NCI-H187 (cell line): ENCODE data around the gene FBLN1.
"Not testable (repeated sequence)": the region's sequence is repeated elsewhere in the genome, so short reads cannot be mapped to it uniquely, and the experiment has no call there.

ENCODE experiments used
- DNase-seq, 2 experiments: peaks; one replicate each; lab custom pipeline; 2025; lab: John Stamatoyannopoulos, UW

Gene FBLN1

GRCh38 chr22:45528046-45528445 lies 25.4 kb downstream of the FBLN1 start:
- DNase-seq, result no peak

DNA sequence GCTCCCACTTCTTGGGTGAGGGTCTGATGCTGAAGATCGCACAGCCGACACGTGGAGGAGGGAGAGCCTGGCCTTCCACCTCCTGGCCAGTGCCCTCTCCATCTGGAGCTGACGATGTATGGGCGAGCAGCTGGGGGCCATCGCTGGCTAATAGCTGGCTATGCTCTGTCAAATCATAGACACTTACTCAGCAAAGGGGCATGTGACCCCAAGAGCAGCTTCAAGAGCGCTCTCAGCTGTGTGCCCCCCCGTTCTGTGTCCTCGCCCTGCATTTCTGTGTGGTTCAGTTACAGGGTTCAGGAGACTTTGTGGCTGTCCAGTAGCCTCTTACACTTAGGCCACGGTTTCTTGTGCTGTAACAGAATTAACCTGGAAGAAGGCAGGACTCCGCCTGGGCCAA lies 26.4 kb downstream of the FBLN1 start:
- DNase-seq, result no peak

DNA sequence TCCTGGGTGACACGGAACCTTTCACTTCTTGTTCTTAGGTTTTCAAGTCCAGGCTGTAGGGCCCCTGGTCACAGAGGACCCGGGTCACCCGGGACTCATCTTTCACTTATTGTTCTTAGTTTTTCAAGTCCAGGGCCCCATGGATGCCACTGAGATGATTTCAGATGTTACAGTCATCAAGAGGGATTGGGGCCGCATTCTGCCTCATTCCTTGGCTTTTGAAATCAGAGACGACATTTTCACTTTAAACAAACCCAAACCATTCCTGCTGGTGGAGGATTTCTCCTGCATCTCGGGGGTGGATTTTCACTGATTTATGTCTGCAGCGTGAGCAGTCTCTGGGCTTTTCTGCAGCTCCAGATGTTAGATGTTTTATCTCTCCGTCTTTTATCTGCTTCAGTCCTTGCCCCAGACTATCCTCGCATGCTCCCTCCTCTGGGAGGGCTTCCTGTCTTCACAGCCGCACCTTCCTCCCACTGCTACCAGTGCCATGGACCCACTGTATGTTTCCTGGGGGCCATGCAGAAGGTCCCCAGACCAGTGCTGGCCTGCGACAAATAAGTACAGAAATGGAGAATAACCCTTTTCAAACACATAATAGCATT lies 27.4 kb downstream of the FBLN1 start:
- DNase-seq, result no peak

GRCh38 chr22:45531441-45532234 lies 29.0 kb downstream of the FBLN1 start:
- DNase-seq, result no peak

DNA sequence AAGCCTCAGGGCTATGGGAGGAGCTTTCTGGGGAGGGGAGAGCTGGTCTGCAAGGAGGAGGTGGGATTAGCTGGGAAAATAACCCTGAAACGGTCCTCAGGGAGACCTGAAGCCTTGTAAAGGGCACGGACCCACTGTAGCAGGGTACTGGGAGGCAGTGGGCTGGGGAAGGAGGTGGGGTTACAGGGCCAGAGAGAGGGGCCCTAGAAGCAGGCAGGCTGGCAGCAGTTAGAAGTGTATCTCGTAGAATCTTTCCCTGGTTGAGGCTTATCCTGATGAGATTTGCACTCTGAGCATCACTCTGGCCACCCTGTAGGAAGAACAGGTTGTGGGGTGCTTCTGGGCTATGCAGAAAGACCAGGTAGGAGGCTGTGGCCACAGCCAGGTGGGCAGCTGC lies 29.6 kb downstream of the FBLN1 start:
- no peak for DNase-seq

DNA sequence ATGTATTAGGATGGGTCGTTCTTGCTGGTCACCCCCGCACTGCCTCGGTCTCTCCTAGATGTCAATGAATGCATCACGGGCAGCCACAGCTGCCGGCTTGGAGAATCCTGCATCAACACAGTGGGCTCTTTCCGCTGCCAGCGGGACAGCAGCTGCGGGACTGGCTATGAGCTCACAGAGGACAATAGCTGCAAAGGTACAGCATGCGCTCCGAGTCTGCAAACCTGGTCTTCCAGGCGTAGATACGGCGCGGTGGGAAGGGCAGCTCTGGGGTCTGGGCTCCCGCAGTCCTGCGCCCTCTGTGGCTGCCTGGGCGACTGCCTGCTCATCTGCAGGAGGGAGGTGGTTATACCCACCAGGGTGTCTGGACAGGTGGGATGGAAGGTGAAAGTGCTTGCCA lies 31.0 kb downstream of the FBLN1 start:
- DNase-seq, result no peak

DNA sequence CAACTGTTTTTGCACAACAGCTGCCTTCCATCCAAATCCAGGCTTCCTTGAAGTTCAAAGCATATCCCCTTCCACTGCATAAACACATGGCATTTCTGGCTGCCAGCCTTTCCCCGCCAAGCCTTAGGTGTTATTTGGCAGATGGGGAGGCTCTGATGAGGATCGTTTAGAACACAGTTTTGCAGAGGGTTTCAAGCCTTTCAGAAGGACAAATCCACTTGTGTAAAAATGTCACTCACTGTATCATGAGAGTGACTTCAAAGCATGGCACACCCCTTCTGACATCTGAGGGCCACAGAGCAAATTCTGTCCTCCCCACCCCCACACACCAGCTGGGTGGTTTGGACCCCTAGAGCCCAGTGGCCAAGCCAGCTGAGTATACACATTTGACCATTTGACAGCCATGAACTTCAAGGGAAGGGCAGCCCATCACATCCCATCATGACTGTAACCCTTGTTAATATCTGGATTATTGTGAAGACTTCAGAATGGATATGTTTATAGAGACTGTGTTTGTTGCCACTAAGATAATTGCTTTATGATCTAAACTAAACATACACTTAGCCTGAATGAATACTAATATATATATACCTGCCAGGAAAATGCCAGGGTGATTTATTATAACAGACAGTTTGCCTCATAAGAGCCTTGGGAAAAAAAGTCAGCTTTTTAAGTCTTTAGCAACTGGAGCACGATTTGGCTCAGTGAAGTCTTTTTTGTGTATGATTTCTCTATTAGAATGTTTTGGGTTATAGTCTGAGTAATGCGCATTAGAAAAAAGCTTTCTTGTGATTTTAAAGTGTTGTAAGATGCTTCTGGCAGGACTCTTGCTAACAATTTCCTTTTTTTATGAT lies 31.9 kb downstream of the FBLN1 start:
- DNase-seq, result no peak

GRCh38 chr22:45535290-45535689 lies 32.6 kb downstream of the FBLN1 start:
- no peak for DNase-seq

DNA sequence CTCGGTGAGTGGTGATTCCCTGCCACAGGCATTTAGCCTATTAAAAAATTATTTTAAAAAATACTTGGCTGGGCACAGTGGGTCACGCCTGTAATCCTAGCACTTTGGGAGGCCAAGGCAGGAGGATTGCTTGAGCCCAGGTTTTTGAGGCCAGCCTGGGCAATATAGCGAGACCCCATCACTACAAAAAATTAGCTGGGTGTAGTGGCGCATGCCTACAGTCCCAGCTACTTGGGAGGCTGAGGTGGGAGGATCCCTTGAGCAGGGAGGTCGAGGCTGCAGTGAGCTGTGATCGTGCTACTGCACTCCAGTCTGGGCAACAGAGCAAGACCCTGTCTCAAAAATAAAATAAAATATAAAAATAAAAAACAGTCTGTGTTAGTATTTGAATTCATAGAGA lies 33.2 kb downstream of the FBLN1 start:
- DNase-seq, result not testable (repeated sequence)

DNA sequence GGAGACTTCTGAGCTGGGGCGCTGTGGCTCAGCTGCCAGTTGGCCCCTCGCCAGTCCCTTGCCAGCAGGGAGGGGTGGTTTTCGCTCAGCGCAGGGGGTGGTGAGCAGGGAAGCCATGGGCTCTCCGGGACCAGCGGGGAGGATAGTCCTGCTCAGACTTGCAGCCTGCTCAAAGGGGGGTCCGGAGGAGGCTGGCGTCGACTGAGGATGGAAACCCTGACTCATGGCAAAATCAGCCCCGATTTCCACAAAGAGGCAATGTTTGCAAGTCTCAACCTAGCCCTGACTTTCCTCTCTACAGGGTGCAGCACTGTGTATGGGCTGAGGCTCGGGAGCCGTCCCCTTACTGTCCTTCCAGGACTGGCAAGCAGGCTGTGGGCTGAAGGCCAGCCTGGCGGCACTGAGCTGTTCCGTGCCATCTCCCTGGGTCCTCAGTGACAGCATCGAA lies 35.1 kb downstream of the FBLN1 start:
- DNase-seq, result no peak

DNA sequence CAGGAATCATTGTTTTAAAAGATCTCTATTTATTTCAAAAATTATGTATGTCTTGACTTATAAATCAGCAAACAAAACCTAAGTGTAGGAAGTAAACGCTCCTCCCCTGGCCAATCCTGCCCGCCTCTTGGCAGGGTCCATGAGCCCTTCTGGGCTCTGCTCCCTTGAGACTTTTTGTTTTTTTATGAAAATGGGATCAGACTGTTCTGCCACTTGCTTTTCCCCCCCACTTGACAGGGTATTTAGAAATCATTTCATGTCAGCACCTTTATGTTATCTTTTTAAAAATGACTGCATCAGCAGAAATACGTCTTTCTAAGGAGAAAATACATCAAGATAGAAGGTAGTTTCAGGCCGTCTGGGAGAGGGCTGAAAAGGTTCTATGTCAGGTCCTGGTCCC lies 35.6 kb downstream of the FBLN1 start:
- DNase-seq, result no peak

- DNase-seq, result no peak
Measured at GRCh38 chr22:45540122-45540521, 37.4 kb downstream of the FBLN1 start.

DNA sequence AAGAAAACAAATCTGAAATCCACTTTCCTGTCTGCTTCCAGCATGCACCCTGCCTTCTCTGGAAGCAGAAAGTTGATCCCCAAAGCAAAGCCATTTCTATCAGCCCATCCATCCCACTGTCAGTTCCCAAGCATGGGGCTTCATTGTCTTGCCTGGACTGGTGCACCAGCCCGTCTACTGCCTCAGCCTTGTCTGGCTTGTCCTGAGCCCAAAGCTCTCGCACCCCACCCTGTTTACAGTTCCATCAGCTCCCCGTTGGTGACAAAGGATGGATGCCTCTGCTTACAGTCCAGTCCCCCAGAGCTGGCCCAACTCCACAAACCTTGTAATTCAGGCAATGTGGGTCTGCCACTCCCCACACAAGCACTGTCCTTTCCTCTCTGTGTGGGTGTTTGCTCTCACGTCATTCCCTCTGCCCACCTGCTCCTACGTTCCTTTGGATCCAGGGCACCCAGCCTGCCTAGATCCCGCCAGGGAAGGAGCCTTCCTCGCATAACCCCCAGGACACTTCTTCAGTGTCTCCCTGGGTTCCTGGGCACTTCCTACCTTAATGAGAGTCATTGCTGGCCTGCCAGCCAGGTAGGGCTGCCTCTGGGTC lies 38.8 kb downstream of the FBLN1 start:
- DNase-seq, result no peak

DNA sequence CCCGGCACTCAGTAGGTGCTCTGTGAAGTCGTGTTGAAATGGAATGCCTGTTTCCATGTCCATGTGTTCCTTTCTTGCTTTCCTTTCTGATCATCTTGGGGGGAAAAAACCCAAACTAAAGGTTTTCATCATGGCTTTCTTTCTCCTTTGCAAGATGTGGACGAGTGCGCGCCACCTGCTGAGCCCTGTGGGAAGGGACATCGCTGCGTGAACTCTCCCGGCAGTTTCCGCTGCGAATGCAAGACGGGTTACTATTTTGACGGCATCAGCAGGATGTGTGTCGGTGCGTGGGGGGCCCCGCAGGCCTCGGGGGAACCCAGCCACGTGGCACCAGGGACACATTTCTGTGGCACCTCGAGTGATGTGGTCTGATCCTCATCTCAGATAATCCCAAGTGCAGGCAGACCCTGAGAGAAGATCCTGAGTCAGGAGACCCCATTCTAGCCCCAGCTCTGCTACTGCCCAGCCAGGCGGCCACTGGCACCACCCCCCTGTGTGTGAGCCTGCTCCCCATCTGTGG lies 39.4 kb downstream of the FBLN1 start:
- DNase-seq, result no peak

GRCh38 chr22:45542736-45543135 lies 40.1 kb downstream of the FBLN1 start:
- DNase-seq, result not testable (repeated sequence)

DNA sequence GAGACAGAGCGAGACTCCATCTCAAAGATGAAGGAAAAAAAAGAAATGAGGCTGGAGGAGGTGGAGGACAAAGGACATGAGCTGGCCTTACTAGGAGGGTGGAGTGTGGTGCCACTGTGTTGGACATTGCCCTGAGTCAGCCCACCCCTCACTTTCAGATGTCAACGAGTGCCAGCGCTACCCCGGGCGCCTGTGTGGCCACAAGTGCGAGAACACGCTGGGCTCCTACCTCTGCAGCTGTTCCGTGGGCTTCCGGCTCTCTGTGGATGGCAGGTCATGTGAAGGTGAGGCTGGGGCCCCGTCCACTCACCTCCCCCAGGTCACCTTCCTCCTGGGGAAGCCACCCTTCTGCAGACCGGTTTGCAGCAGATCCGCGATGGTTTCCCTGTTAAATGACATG lies 40.6 kb downstream of the FBLN1 start:
- no peak for DNase-seq

- no peak for DNase-seq
Measured at GRCh38 chr22:45544588-45545170, 42.0 kb downstream of the FBLN1 start.

DNA sequence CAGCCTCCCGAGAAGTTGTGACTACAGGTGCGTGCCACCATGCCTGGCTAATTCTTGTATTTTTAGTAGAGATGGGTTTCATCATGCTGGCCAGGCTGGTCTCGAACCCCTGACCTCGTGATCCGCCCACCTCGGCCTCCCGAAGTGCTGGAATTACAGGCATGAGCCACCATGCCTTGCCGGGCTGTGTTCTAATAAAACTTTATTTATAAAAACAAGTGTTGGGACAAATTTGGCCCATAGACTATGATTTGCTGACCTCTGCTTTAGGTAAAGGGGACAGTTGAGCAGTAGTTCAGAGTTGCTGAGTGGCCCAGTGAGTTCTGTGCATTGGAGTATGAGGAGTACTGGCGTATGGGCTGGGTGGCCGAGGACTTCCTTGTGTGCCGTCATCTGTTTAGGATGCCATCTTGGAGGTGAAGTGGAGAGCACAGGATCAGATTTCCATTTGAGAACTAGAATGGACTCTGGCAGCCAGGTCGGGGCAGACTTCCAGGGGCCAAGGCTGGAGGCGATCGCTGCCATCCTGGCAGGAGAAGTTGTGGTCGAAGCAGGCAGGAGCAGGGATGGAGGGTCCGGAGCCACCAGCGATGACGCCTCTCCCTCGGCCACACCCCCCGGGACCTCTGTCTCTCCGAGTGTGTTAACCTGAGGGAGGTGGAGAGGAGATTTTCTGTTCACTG lies 43.8 kb downstream of the FBLN1 start:
- no peak for DNase-seq

DNA sequence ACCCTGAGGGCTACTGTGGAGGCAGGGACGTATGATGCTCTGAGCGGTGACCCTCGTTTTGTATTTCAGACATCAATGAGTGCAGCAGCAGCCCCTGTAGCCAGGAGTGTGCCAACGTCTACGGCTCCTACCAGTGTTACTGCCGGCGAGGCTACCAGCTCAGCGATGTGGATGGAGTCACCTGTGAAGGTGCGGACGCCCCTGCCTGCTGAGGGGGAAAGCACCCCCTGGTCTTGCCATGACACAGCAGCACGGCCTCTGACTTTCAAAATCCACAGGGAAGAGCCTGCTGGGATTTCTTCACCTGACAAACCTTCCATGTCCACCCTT lies 44.3 kb downstream of the FBLN1 start:
- no peak for DNase-seq

DNA sequence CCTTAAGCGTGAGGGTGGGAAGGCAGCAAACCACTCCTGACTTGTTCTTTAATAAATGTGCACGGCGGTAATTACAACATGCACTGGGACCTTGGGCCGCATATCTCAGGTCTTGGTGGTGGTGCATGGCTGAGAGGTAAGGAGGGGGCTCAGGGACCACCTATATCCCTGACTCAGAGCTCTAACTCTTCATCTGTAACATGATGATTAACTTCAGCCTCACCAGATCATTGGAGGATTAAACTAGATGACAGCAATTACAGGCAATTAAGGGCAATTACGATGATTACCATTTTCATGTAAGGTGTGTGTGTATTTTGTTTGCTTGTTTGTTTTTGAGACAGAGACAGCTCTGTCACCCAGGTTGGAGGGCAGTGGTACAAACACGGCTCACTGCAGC lies 45.0 kb downstream of the FBLN1 start:
- no peak for DNase-seq

- DNase-seq, result no peak
Measured at GRCh38 chr22:45548247-45548840, 45.7 kb downstream of the FBLN1 start.
